ENCODE data around the gene AXL. TPM values are rescaled to one million over a fixed set of nuclear protein-coding genes. Genes with fewer than 3 reads are reported as not detected.
A peak's percentile ranks its signal among the peaks of the same experiment; 100 is the strongest.

The AXL gene
- total RNA-seq, 1 donor from 2014 or later = 214 TPM

DNA sequence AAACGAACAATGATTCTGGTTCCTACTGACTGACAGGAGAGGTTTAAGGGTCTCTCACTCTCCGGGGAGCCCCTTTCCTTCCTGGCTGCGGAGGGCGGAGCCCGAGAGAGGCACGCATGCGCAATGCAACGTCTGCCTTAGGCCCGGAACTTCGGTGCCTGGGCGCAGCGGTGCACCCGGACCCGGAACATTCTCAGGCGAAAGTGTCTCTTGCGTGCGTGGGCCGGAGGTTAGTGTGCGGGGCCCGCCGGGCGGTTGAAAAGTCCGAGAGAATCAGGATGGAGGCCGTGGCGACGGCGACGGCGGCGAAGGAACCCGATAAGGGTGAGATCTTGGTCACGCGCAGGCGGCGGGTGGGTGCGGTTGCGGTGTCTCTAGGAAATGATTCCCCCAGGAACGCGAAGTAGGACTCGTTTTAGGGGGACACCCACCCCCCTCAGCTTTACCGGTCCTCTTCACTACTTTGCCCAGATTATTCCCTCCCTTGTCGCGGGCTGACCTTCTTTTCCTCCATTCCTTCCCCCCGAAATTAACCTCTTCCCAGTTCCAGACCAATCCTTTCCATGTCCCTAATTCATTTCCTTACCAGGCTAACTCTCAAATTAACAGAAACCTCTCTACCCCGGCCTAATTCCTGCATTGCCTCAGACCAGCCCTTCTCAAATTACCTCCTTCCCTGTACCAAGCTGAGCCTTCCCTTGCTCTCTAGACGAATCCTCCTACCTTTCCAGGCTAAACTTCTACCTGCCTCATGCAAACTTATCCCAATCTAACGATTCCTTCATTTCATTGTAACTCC lies 91.2 kb downstream of the AXL start, which contains the start of gene CCDC97:
Gene CCDC97 (plus strand): TSS at position 140 of the 799 bp plus-strand sequence. CDS start 139 bp downstream, at position 279.
- TF ChIP-seq, protein P1, sequence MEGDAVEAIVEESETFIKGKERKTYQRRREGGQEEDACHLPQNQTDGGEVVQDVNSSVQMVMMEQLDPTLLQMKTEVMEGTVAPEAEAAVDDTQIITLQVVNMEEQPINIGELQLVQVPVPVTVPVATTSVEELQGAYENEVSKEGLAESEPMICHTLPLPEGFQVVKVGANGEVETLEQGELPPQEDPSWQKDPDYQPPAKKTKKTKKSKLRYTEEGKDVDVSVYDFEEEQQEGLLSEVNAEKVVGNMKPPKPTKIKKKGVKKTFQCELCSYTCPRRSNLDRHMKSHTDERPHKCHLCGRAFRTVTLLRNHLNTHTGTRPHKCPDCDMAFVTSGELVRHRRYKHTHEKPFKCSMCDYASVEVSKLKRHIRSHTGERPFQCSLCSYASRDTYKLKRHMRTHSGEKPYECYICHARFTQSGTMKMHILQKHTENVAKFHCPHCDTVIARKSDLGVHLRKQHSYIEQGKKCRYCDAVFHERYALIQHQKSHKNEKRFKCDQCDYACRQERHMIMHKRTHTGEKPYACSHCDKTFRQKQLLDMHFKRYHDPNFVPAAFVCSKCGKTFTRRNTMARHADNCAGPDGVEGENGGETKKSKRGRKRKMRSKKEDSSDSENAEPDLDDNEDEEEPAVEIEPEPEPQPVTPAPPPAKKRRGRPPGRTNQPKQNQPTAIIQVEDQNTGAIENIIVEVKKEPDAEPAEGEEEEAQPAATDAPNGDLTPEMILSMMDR (IDR thresholded peaks at IDR 0.05) = peak; percentile 16
- DNase-seq (ENCODE audit: low spot score) = peak; percentile 94
- no peaks in the 10 kb centered on the region for H3K9me3 Mint-ChIP-seq (ENCODE audit: low read depth)
- H3K27ac Mint-ChIP-seq (ENCODE audit: unreplicated experiment) = peak within 1 kb of the TSS; percentile 100
- peak within 1 kb of the TSS; percentile 94 for H3K4me3 Mint-ChIP-seq (ENCODE audit: unreplicated experiment)
- peaks cover 43% of the 10 kb centered on the region for H3K4me1 Mint-ChIP-seq (ENCODE audit: low read depth)
- H3K36me3 Mint-ChIP-seq (ENCODE audit: low read depth) = peaks cover 17% of the 10 kb centered on the region
- no peaks in the 10 kb centered on the region for H3K27me3 Mint-ChIP-seq (ENCODE audit: low read depth)

DNA sequence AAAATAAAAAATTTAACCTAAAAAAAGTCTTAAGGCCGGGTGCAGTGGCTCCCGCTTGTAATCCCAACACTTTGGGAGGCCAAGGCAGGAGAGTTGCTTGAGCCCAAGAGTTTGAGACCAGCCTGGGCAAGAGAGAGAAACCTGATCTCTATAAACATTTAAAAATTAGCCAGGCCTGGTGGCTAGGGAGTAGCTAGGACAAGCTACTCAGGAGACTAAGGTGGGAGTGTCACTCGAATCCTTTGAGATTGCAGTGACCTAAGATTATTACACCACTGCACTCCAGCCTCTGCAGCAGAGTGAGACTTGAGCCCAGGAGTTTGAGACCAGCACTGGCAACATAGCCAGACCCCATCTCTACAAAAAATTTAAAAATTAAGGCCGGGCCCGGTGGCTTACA lies 92.0 kb downstream of the AXL start:
- Mint-ChIP-seq H3K36me3 (ENCODE audit: low read depth) (peaks cover 15% of the 10 kb centered on the region), H3K9me3 (ENCODE audit: low read depth) (no peaks in the 10 kb centered on the region), H3K4me3 (ENCODE audit: unreplicated experiment) (peak overlapping the region; percentile 94), H3K4me1 (ENCODE audit: low read depth) (peaks cover 45% of the 10 kb centered on the region), H3K27me3 (ENCODE audit: low read depth) (no peaks in the 10 kb centered on the region), H3K27ac (ENCODE audit: unreplicated experiment) (peak overlapping the region; percentile 100)
- TF ChIP-seq, protein P1 (IDR thresholded peaks at IDR 0.05) = no peak
- DNase-seq (ENCODE audit: low spot score) = no peak

Other genes with a start within 250 kb of the AXL start
- not detected in 3 replicates for gene CYP2B6, start 227.9 kb upstream of the AXL start, total RNA-seq
- gene CYP2A13, start 130.8 kb upstream of the AXL start, total RNA-seq = not detected in 3 replicates
- gene CYP2F1, start 104.8 kb upstream of the AXL start, total RNA-seq = not detected in 3 replicates
- not detected in 3 replicates for gene CYP2S1, start 26.0 kb upstream of the AXL start, total RNA-seq
- gene HNRNPUL1, start 45.1 kb downstream of the AXL start, total RNA-seq = 158 to 195 TPM (median 161 TPM) in 3 replicates
- gene CCDC97, start 90.9 kb downstream of the AXL start, total RNA-seq = 21.8 to 33.2 TPM (median 25.5 TPM) in 3 replicates
- gene TGFB1, start 134.7 kb downstream of the AXL start, total RNA-seq = 188 to 197 TPM (median 195 TPM) in 3 replicates
- gene B9D2, start 144.9 kb downstream of the AXL start, total RNA-seq = 2.0 to 3.0 TPM (median 2.6 TPM) in 3 replicates
- 4.8 to 6.8 TPM (median 5.4 TPM) in 3 replicates for gene TMEM91, start 157.3 kb downstream of the AXL start, total RNA-seq
- gene EXOSC5, start 178.1 kb downstream of the AXL start, total RNA-seq = 5.5 to 7.6 TPM (median 6.2 TPM) in 3 replicates
- gene BCKDHA, start 178.6 kb downstream of the AXL start, total RNA-seq = 11.6 to 14.6 TPM (median 14.0 TPM) in 3 replicates
- 0.23 to 0.70 TPM in 2 of 3 replicates, not detected in the other for gene B3GNT8, start 208.2 kb downstream of the AXL start, total RNA-seq
- 27.9 to 28.0 TPM (median 28.0 TPM) in 3 replicates for gene DMAC2, start 220.7 kb downstream of the AXL start, total RNA-seq
- not detected in 3 replicates for gene ERICH4, start 223.9 kb downstream of the AXL start, total RNA-seq